K562 (cell line): ENCODE data around the gene OR4C6. TPM values are rescaled to one million over a fixed set of nuclear protein-coding genes. Genes with fewer than 3 reads are reported as not detected.

Source experiments
- ATAC-seq: fragments of 200-7000 bp; cut with Tn5 transposase; 3 replicates; pipeline ENCODE4 v1.9.1; 2020; ENCODE audit warnings: moderate library complexity
- Bru-seq: library from RNA; stranded (reverse); fragments of 400-500 nt; gene quantifications from one replicate; lab custom pipeline; 2021; lab: Mats Ljungman, UMichigan
- BruChase-seq, 2 experiments: library from RNA; stranded (reverse); fragments of 400-500 nt; gene quantifications; one replicate each; lab custom pipeline; 2021; lab: Mats Ljungman, UMichigan
- BruUV-seq: library from RNA; stranded (reverse); fragments of 400-500 nt; replicated peaks from 2 replicates; lab custom pipeline; 2021; lab: Mats Ljungman, UMichigan
- CTCF ChIA-PET: fragments of 300-600 bp; formaldehyde crosslinking; extraction: SDS; loops from one replicate; lab custom pipeline; 2021; ENCODE audit warnings: low intra/inter-chr PET ratio; lab: Yijun Ruan, JAX
- POLR2A ChIA-PET: fragments of 300-600, 350-650 bp; sonication (Branson Sonifier 250); formaldehyde crosslinking; extraction: SDS; loops from one replicate; lab custom pipeline; 2021; ENCODE audit warnings: antibody characterized with exemption, inconsistent platforms; lab: Yijun Ruan, JAX
- DNase-seq, 4 experiments: peaks; one replicate each; pipeline versions ENCODE4 v3.0.0 to v3.0.0-alpha.2; 2011 to 2018; ENCODE audit warnings: low spot score in 3 of 4, mixed read lengths in 3 of 4; ENCODE audit errors: extremely low read depth in 1 of 4
- FAIRE-seq: peaks from 2 replicates; lab custom pipeline; 2011; peaks lifted over from hg19 to GRCh38; lab: Jason Lieb, UNC
- H2AFZ ChIP-seq: 2 replicates; pipeline ENCODE4 v1.6.0; 2011; ENCODE audit warnings: low read depth, low read length, control low read depth, inconsistent platforms
- H3K27ac ChIP-seq: fragments of 200-600 bp; 3 replicates; pipeline ENCODE4 v1.8.0; 2011; ENCODE audit warnings: low read depth, mild to moderate bottlenecking, control low read depth, inconsistent platforms, low read length, moderate library complexity, mixed read lengths; ENCODE audit errors: extremely low read depth
- H3K27me3 ChIP-seq, 2 experiments: fragments of 300-600 bp in 1 of 2; 2 replicates in 1 of 2; 3 replicates in 1 of 2; pipeline versions ENCODE4 v1.6.0 to v1.8.0; 2011; ENCODE audit warnings: inconsistent platforms in 2 of 2, low read length in 2 of 2, mild to moderate bottlenecking in 1 of 2, mixed read lengths in 1 of 2, moderate library complexity in 1 of 2; ENCODE audit not compliant: control insufficient read depth in 2 of 2, insufficient read depth in 2 of 2
- H3K36me3 ChIP-seq: fragments of 300-600 bp; 3 replicates; pipeline ENCODE4 v1.8.0; 2011; ENCODE audit warnings: mild to moderate bottlenecking, low read length, inconsistent platforms; ENCODE audit not compliant: control insufficient read depth, insufficient read depth
- H3K4me1 ChIP-seq, 2 experiments: fragments of 200-600 bp in 1 of 2; replicated peaks in 1 of 2; 2 replicates in 1 of 2; 3 replicates in 1 of 2; pipeline versions ENCODE4 v1.5.1 to v1.8.0; 2011; ENCODE audit warnings: inconsistent platforms in 2 of 2, low read length in 2 of 2, mild to moderate bottlenecking in 1 of 2, mixed read lengths in 1 of 2, moderate library complexity in 1 of 2; ENCODE audit not compliant: control insufficient read depth in 2 of 2, insufficient read depth in 2 of 2
- H3K4me2 ChIP-seq: 2 replicates; pipeline ENCODE4 v1.6.1; 2011; ENCODE audit warnings: low read length, control low read depth, inconsistent platforms, mixed read lengths; ENCODE audit not compliant: insufficient read depth
- H3K4me3 ChIP-seq: fragments of 200-600 bp; sonication (generic), shearing (Covaris generic); 2 replicates; pipeline ENCODE4 v1.5.1; 2016; ENCODE audit warnings: control low read depth, inconsistent platforms
- H3K79me2 ChIP-seq: fragments of 200-600 bp; 3 replicates; pipeline ENCODE4 v1.8.0; 2011; ENCODE audit warnings: low read length, inconsistent platforms; ENCODE audit not compliant: control insufficient read depth, insufficient read depth
- H3K9ac ChIP-seq, 2 experiments: 2 replicates each; pipeline versions ENCODE4 v1.6.0 to v1.6.1; 2011; ENCODE audit warnings: low read depth in 2 of 2, low read length in 2 of 2, control low read depth in 1 of 2, inconsistent platforms in 1 of 2, mild to moderate bottlenecking in 1 of 2, mixed read lengths in 1 of 2; ENCODE audit not compliant: insufficient read depth in 1 of 2
- H3K9me1 ChIP-seq: one replicate; pipeline ENCODE4 v1.6.0; 2011; ENCODE audit warnings: inconsistent platforms, mild to moderate bottlenecking, low read length, moderate library complexity; ENCODE audit not compliant: control insufficient read depth, insufficient read depth
- H3K9me3 ChIP-seq: replicated peaks from 2 replicates; pipeline ENCODE4 v1.5.1; 2011; ENCODE audit warnings: low read depth, low read length, inconsistent platforms; ENCODE audit not compliant: control insufficient read depth, insufficient read depth
- H4K20me1 ChIP-seq: replicated peaks from 2 replicates; pipeline ENCODE4 v1.6.1; 2011; ENCODE audit warnings: low read length, inconsistent platforms, mixed read lengths; ENCODE audit not compliant: control insufficient read depth, insufficient read depth
- HOXB6 ChIP-seq: fragments of 250-450 bp; sonication (Bioruptor Pico); IDR thresholded peaks from 2 replicates; pipeline ENCODE4 v1.5.1; 2022; ENCODE audit warnings: mild to moderate bottlenecking, borderline replicate concordance
- ILF3 ChIP-seq: fragments of 450-650 bp; IDR thresholded peaks from 2 replicates; pipeline ENCODE4 v1.6.1; 2018; ENCODE audit warnings: antibody characterized with exemption, mild to moderate bottlenecking, moderate library complexity, borderline replicate concordance
- MYBL2 ChIP-seq, 2 experiments: fragments of 450-650 bp in 1 of 2; sonication (generic) in 1 of 2; formaldehyde crosslinking in 1 of 2; IDR thresholded peaks; 2 replicates each; pipeline versions ENCODE4 v1.6.1 to v1.8.1; 2017 to 2022; ENCODE audit warnings: borderline replicate concordance in 1 of 2, inconsistent platforms in 1 of 2, low read depth in 1 of 2, mild to moderate bottlenecking in 1 of 2, missing genetic modification reagents in 1 of 2, moderate library complexity in 1 of 2
- TAF9B ChIP-seq: fragments of 450-650 bp; IDR thresholded peaks from 2 replicates; pipeline ENCODE4 v1.6.1; 2018; ENCODE audit warnings: mild to moderate bottlenecking; ENCODE audit not compliant: partially characterized antibody
- ZBED1 ChIP-seq: IDR thresholded peaks from 2 replicates; pipeline ENCODE4 v1.6.1; 2014
- ZNF197 ChIP-seq: fragments of 200-800 bp; sonication (Bioruptor generic); IDR thresholded peaks from 2 replicates; pipeline ENCODE4 v1.6.1; 2016; ENCODE audit warnings: low read depth, missing genetic modification characterization, missing compliant biosample characterization
- WGBS: fragments of 100-300 bp; shearing (Covaris generic); methylation state at CpG from one replicate; pipeline ENCODE4 v1.1.6; 2016; ENCODE audit warnings: low coverage, mixed read lengths; ENCODE audit not compliant: insufficient coverage; ENCODE audit errors: missing lambda C conversion rate; 5-methylcytosine and 5-hydroxymethylcytosine counted together
- in situ Hi-C: fragments of 300-500 bp; cut with MboI; formaldehyde crosslinking; loops from 4 replicates; pipeline ENCODE4 v1.15.0; 2018; ENCODE audit warnings: inconsistent platforms, mixed read lengths
- intact Hi-C: fragments of 100-400 bp; cut with micrococcal nuclease; formaldehyde crosslinking; loops from 2 replicates; pipeline ENCODE4 v1.14.2; 2022
- long read RNA-seq, 3 experiments: library from polyadenylated mRNA in 2 of 3; library from RNA in 1 of 3; unstranded in 2 of 3; stranded (forward) in 1 of 3; transcript quantifications; one replicate each; pipeline ENCODE4 v2.0.0, GENCODE V29; 2019 to 2022
- polyA minus RNA-seq, 3 experiments: library from RNA; depleted of rRNA, polyadenylated mRNA; stranded (reverse); fragments of >200 nt; gene quantifications; 2 replicates each; pipeline ENCODE4 v1.2.3, GENCODE V29; 2011
- polyA plus RNA-seq, 8 experiments: library from polyadenylated mRNA; depleted of rRNA in 4 of 8; stranded (reverse) in 5 of 8; unstranded in 3 of 8; fragments of >200 nt; fragmentation: Nextera tagmentation in 2 of 8; fragmentation: Illumina TruSeq in 1 of 8; extraction: Ambion mirVana in 2 of 8; extraction: Trizol in 1 of 8; gene quantifications; 2 replicates each; pipeline versions ENCODE4 v1.2.1 to v1.2.3, GENCODE V29; 2011 to 2014; ENCODE audit warnings: inconsistent platforms in 1 of 8, missing spikeins in 1 of 8
- total RNA-seq, 7 experiments: library from RNA; depleted of rRNA in 6 of 7; stranded (reverse); fragments of >200 nt in 6 of 7; fragmentation: Illumina TruSeq in 2 of 7; extraction: Trizol in 2 of 7; gene quantifications; 2 replicates each; pipeline versions ENCODE4 v1.2.1 to v1.2.3, GENCODE V29; 2011 to 2021; ENCODE audit warnings: low replicate concordance in 1 of 7
- TF ChIP-seq, protein P1 (sequence below): fragments of 450-650 bp; IDR thresholded peaks from 2 replicates; pipeline ENCODE4 v1.6.1; 2016; ENCODE audit warnings: low read depth
- TF ChIP-seq, protein P2 (sequence below): sonication (generic); formaldehyde crosslinking; IDR thresholded peaks from 2 replicates; pipeline ENCODE4 v1.8.0; 2022; ENCODE audit warnings: mild to moderate bottlenecking, missing genetic modification reagents, borderline replicate concordance

Gene OR4C6
- total RNA-seq (2011; cell fraction: chromatin; rRNA removed; ENCODE audit: low replicate concordance) = not detected in 2 replicates
- not detected in 2 replicates for total RNA-seq (2011; cell fraction: nucleolus; rRNA removed)
- not detected in 2 replicates for total RNA-seq (2011; cell fraction: nucleoplasm; rRNA removed)
- total RNA-seq (2014; rRNA removed) = not detected in 2 replicates
- not detected in 2 replicates for total RNA-seq (2014; rRNA removed; fragmentation: Illumina TruSeq; extraction: Trizol)
- total RNA-seq (2015; rRNA removed; fragmentation: Illumina TruSeq; extraction: Trizol) = not detected in 2 replicates
- total RNA-seq (2021) = not detected in 2 replicates
- polyA plus RNA-seq (2011; rRNA removed) = not detected in 2 replicates
- polyA plus RNA-seq (2011; cell fraction: cytosol; rRNA removed) = not detected in 2 replicates
- polyA plus RNA-seq (2011; cell fraction: nucleus; rRNA removed) = not detected in 2 replicates
- not detected in 2 replicates for polyA plus RNA-seq (2012)
- not detected in 2 replicates for polyA plus RNA-seq (2014; fragmentation: Illumina TruSeq; extraction: Trizol)
- not detected for polyA plus RNA-seq (2014; fragmentation: Nextera tagmentation; extraction: Ambion mirVana)
- not detected in 2 replicates for polyA plus RNA-seq (2014; rRNA removed)
- not detected in 2 replicates for polyA minus RNA-seq (2011; rRNA and poly(A)+ RNA removed)
- not detected in 2 replicates for polyA minus RNA-seq (2011; cell fraction: cytosol; rRNA and poly(A)+ RNA removed)
- polyA minus RNA-seq (2011; cell fraction: nucleus; rRNA and poly(A)+ RNA removed) = not detected in 2 replicates
- not detected for Bru-seq, nascent RNA
- not detected for BruChase-seq, experiment 1, labeled RNA remaining after a 2-hour chase
- BruChase-seq, experiment 2, labeled RNA remaining after a 6-hour chase = not detected
- long read RNA-seq, experiment 1 = 0 reads
- long read RNA-seq, experiment 2 = 0 reads
- long read RNA-seq, experiment 3 = 0 reads

GRCh38 chr11:55661901-55662300 lies at the start of gene OR4C6:
Gene OR4C6, plus strand, starts transcription at chr11:55662201. Its CDS starts 2,966 bp downstream, at chr11:55665167.
- no peaks in the 10 kb centered on the region for H3K79me2 ChIP-seq
- in situ Hi-C loops = no loop called here
- no peaks in the 10 kb centered on the region for H3K9me1 ChIP-seq
- H3K27ac ChIP-seq = no peak within 1 kb of the TSS
- H3K4me2 ChIP-seq = no peak within 1 kb of the TSS
- no TSS peak for BruUV-seq
- H4K20me1 ChIP-seq = no peaks in the 10 kb centered on the region
- ChIA-PET CTCF (no interaction called here), POLR2A (no interaction called here)
- H3K9ac ChIP-seq = no peak within 1 kb of the TSS
- H3K4me3 ChIP-seq = no peak within 1 kb of the TSS
- H3K27me3 ChIP-seq = no peaks in the 10 kb centered on the region
- 0% methylated on average over 1 of the region's 1 CpG for WGBS
- H2AFZ ChIP-seq = no peak within 1 kb of the TSS
- H3K36me3 ChIP-seq = no peaks in the 10 kb centered on the region
- no peak for DNase-seq
- intact Hi-C loops = no loop called here
- no peaks in the 10 kb centered on the region for H3K4me1 ChIP-seq
- no peak for FAIRE-seq
- no peak for ATAC-seq
- H3K9me3 ChIP-seq = no peaks in the 10 kb centered on the region
- TF ChIP-seq MYBL2 (IDR thresholded peaks at IDR 0.05; ENCODE audit: low read depth) = no peak
- no peak for TF ChIP-seq MYBL2 (CRISPR knock-in tag; IDR thresholded peaks at IDR 0.05; ENCODE audit: borderline replicate concordance)
- no peak for TF ChIP-seq ZNF197 (CRISPR knock-in tag)
- TF ChIP-seq, protein P1, sequence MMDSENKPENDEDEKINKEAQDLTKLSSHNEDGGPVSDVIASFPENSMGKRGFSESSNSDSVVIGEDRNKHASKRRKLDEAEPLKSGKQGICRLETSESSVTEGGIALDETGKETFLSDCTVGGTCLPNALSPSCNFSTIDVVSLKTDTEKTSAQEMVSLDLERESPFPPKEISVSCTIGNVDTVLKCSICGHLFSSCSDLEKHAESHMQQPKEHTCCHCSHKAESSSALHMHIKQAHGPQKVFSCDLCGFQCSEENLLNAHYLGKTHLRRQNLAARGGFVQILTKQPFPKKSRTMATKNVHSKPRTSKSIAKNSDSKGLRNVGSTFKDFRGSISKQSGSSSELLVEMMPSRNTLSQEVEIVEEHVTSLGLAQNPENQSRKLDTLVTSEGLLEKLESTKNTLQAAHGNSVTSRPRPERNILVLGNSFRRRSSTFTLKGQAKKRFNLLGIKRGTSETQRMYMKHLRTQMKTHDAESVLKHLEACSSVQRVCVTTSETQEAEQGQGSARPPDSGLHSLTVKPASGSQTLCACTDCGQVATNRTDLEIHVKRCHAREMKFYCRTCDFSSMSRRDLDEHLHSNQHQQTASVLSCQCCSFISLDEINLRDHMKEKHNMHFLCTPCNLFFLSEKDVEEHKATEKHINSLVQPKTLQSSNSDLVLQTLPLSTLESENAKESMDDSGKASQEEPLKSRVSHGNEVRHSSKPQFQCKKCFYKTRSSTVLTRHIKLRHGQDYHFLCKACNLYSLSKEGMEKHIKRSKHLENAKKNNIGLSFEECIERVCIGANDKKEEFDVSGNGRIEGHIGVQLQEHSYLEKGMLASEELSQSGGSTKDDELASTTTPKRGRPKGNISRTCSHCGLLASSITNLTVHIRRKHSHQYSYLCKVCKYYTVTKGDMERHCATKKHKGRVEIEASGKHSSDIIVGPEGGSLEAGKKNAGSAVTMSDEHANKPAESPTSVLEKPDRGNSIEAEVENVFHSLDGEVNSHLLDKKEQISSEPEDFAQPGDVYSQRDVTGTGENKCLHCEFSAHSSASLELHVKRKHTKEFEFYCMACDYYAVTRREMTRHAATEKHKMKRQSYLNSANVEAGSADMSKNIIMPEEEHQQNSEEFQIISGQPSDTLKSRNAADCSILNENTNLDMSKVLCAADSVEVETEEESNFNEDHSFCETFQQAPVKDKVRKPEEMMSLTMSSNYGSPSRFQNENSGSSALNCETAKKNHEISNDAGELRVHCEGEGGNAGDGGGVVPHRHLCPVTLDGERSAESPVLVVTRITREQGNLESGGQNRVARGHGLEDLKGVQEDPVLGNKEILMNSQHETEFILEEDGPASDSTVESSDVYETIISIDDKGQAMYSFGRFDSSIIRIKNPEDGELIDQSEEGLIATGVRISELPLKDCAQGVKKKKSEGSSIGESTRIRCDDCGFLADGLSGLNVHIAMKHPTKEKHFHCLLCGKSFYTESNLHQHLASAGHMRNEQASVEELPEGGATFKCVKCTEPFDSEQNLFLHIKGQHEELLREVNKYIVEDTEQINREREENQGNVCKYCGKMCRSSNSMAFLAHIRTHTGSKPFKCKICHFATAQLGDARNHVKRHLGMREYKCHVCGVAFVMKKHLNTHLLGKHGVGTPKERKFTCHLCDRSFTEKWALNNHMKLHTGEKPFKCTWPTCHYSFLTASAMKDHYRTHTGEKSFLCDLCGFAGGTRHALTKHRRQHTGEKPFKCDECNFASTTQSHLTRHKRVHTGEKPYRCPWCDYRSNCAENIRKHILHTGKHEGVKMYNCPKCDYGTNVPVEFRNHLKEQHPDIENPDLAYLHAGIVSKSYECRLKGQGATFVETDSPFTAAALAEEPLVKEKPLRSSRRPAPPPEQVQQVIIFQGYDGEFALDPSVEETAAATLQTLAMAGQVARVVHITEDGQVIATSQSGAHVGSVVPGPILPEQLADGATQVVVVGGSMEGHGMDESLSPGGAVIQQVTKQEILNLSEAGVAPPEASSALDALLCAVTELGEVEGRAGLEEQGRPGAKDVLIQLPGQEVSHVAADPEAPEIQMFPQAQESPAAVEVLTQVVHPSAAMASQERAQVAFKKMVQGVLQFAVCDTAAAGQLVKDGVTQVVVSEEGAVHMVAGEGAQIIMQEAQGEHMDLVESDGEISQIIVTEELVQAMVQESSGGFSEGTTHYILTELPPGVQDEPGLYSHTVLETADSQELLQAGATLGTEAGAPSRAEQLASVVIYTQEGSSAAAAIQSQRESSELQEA = no peak
- TF ChIP-seq HOXB6 = no peak
- TF ChIP-seq, protein P2, sequence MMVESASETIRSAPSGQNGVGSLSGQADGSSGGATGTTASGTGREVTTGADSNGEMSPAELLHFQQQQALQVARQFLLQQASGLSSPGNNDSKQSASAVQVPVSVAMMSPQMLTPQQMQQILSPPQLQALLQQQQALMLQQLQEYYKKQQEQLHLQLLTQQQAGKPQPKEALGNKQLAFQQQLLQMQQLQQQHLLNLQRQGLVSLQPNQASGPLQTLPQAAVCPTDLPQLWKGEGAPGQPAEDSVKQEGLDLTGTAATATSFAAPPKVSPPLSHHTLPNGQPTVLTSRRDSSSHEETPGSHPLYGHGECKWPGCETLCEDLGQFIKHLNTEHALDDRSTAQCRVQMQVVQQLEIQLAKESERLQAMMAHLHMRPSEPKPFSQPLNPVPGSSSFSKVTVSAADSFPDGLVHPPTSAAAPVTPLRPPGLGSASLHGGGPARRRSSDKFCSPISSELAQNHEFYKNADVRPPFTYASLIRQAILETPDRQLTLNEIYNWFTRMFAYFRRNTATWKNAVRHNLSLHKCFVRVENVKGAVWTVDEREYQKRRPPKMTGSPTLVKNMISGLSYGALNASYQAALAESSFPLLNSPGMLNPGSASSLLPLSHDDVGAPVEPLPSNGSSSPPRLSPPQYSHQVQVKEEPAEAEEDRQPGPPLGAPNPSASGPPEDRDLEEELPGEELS (CRISPR knock-in tag) = no peak
- TF ChIP-seq TAF9B = no peak
- TF ChIP-seq ILF3 = no peak
- TF ChIP-seq ZBED1 = no peak
